H1 (cell line): ENCODE data around the gene GPSM3. TPM values are rescaled to one million over a fixed set of nuclear protein-coding genes. Genes with fewer than 3 reads are reported as not detected.
A peak's percentile ranks its signal among the peaks of the same experiment; 100 is the strongest.

Source experiments
- CTCF ChIA-PET: fragments of 300-600 bp; sonication (Branson Sonifier 250); formaldehyde crosslinking; loops from one replicate; lab custom pipeline; 2021; ENCODE audit not compliant: partially characterized antibody; lab: Charles Lee
- POLR2A ChIA-PET: fragments of 300-600 bp; sonication (Branson Sonifier 250); formaldehyde crosslinking; loops from one replicate; lab custom pipeline; 2021; ENCODE audit warnings: inconsistent platforms; ENCODE audit not compliant: partially characterized antibody; lab: Charles Lee
- DNase-seq, 2 experiments: peaks; one replicate each; pipeline versions ENCODE4 v3.0.0 to v3.0.0-alpha.2; 2010 to 2022; ENCODE audit warnings: low spot score in 2 of 2, low read depth in 1 of 2, mixed read lengths in 1 of 2
- FAIRE-seq: peaks from 2 replicates; lab custom pipeline; 2011; peaks lifted over from hg19 to GRCh38; lab: Jason Lieb, UNC
- H2AFZ ChIP-seq: 2 replicates; pipeline ENCODE4 v1.8.1; 2012; ENCODE audit warnings: low read length, inconsistent platforms
- H2AK5ac ChIP-seq: 2 replicates; pipeline ENCODE4 v1.6.1; 2013; ENCODE audit warnings: low read depth, low read length
- H2BK120ac ChIP-seq: replicated peaks from 2 replicates; pipeline ENCODE3; 2013; ENCODE audit warnings: low read depth, low read length, inconsistent platforms
- H2BK12ac ChIP-seq: 2 replicates; pipeline ENCODE4 v1.6.1; 2013; ENCODE audit warnings: low read depth, low read length
- H2BK15ac ChIP-seq: 2 replicates; pipeline ENCODE4 v1.6.1; 2013; ENCODE audit warnings: low read length
- H2BK20ac ChIP-seq: 2 replicates; pipeline ENCODE4 v1.6.1; 2013; ENCODE audit warnings: low read length
- H2BK5ac ChIP-seq: 2 replicates; pipeline ENCODE4 v1.6.1; 2013; ENCODE audit warnings: low read depth, low read length
- H3K14ac ChIP-seq: 2 replicates; pipeline ENCODE4 v1.6.1; 2013; ENCODE audit warnings: inconsistent platforms; ENCODE audit not compliant: insufficient read length
- H3K18ac ChIP-seq: 2 replicates; pipeline ENCODE4 v1.6.1; 2013; ENCODE audit warnings: low read length; ENCODE audit errors: extremely low read depth
- H3K23ac ChIP-seq: 2 replicates; pipeline ENCODE4 v1.6.1; 2013; ENCODE audit warnings: inconsistent platforms; ENCODE audit not compliant: insufficient read length
- H3K23me2 ChIP-seq: 2 replicates; pipeline ENCODE4 v1.6.1; 2013; ENCODE audit warnings: low read depth, low read length
- H3K27ac ChIP-seq: 2 replicates; pipeline ENCODE4 v1.6.1; 2011; ENCODE audit warnings: low read depth, low read length, inconsistent platforms
- H3K27me3 ChIP-seq, 4 experiments: replicated peaks in 1 of 4; 1 replicate in 1 of 4; 2 replicates in 3 of 4; pipeline versions ENCODE4 v1.6.1 to v1.8.1; 2011 to 2013; ENCODE audit warnings: low read length in 3 of 4, mild to moderate bottlenecking in 3 of 4, inconsistent platforms in 2 of 4, mixed read lengths in 2 of 4, moderate library complexity in 1 of 4; ENCODE audit not compliant: control insufficient read depth in 3 of 4, insufficient read depth in 3 of 4; ENCODE audit errors: extremely low read depth in 1 of 4
- H3K36me3 ChIP-seq, 4 experiments: 2 replicates each; pipeline versions ENCODE4 v1.6.1 to v1.8.1; 2011 to 2013; ENCODE audit warnings: mild to moderate bottlenecking in 4 of 4, low read length in 3 of 4, moderate library complexity in 2 of 4, control low read depth in 1 of 4, inconsistent platforms in 1 of 4; ENCODE audit not compliant: insufficient read depth in 4 of 4, control insufficient read depth in 2 of 4
- H3K4ac ChIP-seq: replicated peaks from 2 replicates; pipeline ENCODE3; 2013; ENCODE audit warnings: low read length, low read depth, mixed read lengths, inconsistent platforms; ENCODE audit not compliant: insufficient read length
- H3K4me1 ChIP-seq, 4 experiments: replicated peaks in 1 of 4; 1 replicate in 1 of 4; 2 replicates in 3 of 4; pipeline versions ENCODE4 v1.6.1 to v1.8.1; 2011 to 2013; ENCODE audit warnings: low read length in 3 of 4, inconsistent platforms in 2 of 4, mixed read lengths in 1 of 4; ENCODE audit not compliant: insufficient read depth in 4 of 4, control insufficient read depth in 3 of 4
- H3K4me2 ChIP-seq, 2 experiments: 2 replicates each; pipeline versions ENCODE4 v1.6.1 to v1.8.1; 2011 to 2013; ENCODE audit warnings: low read depth in 2 of 2, low read length in 2 of 2, control low read depth in 1 of 2, inconsistent platforms in 1 of 2, mild to moderate bottlenecking in 1 of 2; ENCODE audit not compliant: insufficient read depth in 1 of 2
- H3K4me3 ChIP-seq, 4 experiments: fragments of 200-600, 300-600 bp in 1 of 4; sonication (generic), shearing (Covaris generic), sonication (Bioruptor Twin) in 1 of 4; 2 replicates each; pipeline versions ENCODE4 v1.5.1 to v1.8.1; 2011 to 2016; ENCODE audit warnings: low read length in 4 of 4, low read depth in 3 of 4, control low read depth in 2 of 4, inconsistent platforms in 2 of 4, mild to moderate bottlenecking in 2 of 4, mixed read lengths in 1 of 4, moderate library complexity in 1 of 4; ENCODE audit not compliant: insufficient read depth in 2 of 4; ENCODE audit errors: extremely low read depth in 1 of 4
- H3K56ac ChIP-seq: replicated peaks from 2 replicates; pipeline ENCODE3; 2013; ENCODE audit warnings: low read depth, mild to moderate bottlenecking, mixed read lengths, low read length, inconsistent platforms; ENCODE audit not compliant: insufficient read length
- H3K79me1 ChIP-seq: 2 replicates; pipeline ENCODE4 v1.6.1; 2013; ENCODE audit warnings: low read depth, low read length, control low read depth
- H3K79me2 ChIP-seq, 2 experiments: 2 replicates each; pipeline versions ENCODE4 v1.6.1 to v1.8.1; 2012 to 2013; ENCODE audit warnings: low read length in 2 of 2, mild to moderate bottlenecking in 2 of 2, inconsistent platforms in 1 of 2; ENCODE audit not compliant: insufficient read depth in 2 of 2, control insufficient read depth in 1 of 2
- H3K9ac ChIP-seq, 4 experiments: replicated peaks in 1 of 4; 1 replicate in 1 of 4; 2 replicates in 3 of 4; pipeline versions ENCODE4 v1.6.1 to v1.8.1; 2011 to 2013; ENCODE audit warnings: low read depth in 3 of 4, low read length in 3 of 4, control low read depth in 2 of 4, mild to moderate bottlenecking in 2 of 4, moderate library complexity in 2 of 4, inconsistent platforms in 1 of 4; ENCODE audit errors: extremely low read depth in 1 of 4
- H3K9me3 ChIP-seq, 2 experiments: 2 replicates each; pipeline versions ENCODE4 v1.6.1 to v1.8.1; 2012 to 2013; ENCODE audit warnings: mild to moderate bottlenecking in 2 of 2, moderate library complexity in 2 of 2, control low read depth in 1 of 2, inconsistent platforms in 1 of 2, low read depth in 1 of 2, low read length in 1 of 2, mixed read lengths in 1 of 2; ENCODE audit not compliant: insufficient read depth in 2 of 2
- H4K20me1 ChIP-seq, 2 experiments: replicated peaks in 1 of 2; 2 replicates each; pipeline versions ENCODE3 to v1.8.1; 2011 to 2013; ENCODE audit warnings: inconsistent platforms in 2 of 2, low read length in 2 of 2, mild to moderate bottlenecking in 1 of 2; ENCODE audit not compliant: insufficient read depth in 2 of 2, control insufficient read depth in 1 of 2
- H4K5ac ChIP-seq: 2 replicates; pipeline ENCODE4 v1.6.1; 2013; ENCODE audit warnings: low read length, low read depth, mixed read lengths, inconsistent platforms; ENCODE audit not compliant: insufficient read length
- H4K8ac ChIP-seq: 2 replicates; pipeline ENCODE4 v1.8.0; 2013; ENCODE audit warnings: mild to moderate bottlenecking, moderate library complexity, low read length, inconsistent platforms; ENCODE audit not compliant: insufficient read depth; ENCODE audit errors: extremely low read depth
- H4K91ac ChIP-seq: replicated peaks from 2 replicates; pipeline ENCODE3; 2013; ENCODE audit warnings: low read length, mixed read lengths, inconsistent platforms; ENCODE audit not compliant: insufficient read length
- CTCF ChIP-seq, 3 experiments: IDR thresholded peaks; 1 replicate in 2 of 3; 2 replicates in 1 of 3; pipeline versions ENCODE4 v1.5.1 to v1.6.1; 2011; ENCODE audit warnings: low read length in 3 of 3, mild to moderate bottlenecking in 3 of 3, inconsistent platforms in 2 of 3, low read depth in 1 of 3, moderate library complexity in 1 of 3; ENCODE audit not compliant: insufficient read depth in 1 of 3; ENCODE audit errors: control extremely low read depth in 1 of 3
- HDAC2 ChIP-seq, 2 experiments: fragments of 300-600 bp in 1 of 2; sonication (generic) in 1 of 2; IDR thresholded peaks; 2 replicates each; pipeline ENCODE4 v1.6.1; 2011 to 2012; ENCODE audit warnings: low read depth in 2 of 2, low read length in 2 of 2, mild to moderate bottlenecking in 2 of 2, moderate library complexity in 2 of 2, borderline replicate concordance in 1 of 2, inconsistent platforms in 1 of 2
- MAFK ChIP-seq: IDR thresholded peaks from 2 replicates; pipeline ENCODE4 v1.6.1; 2012; ENCODE audit warnings: low read depth, mild to moderate bottlenecking, improper control_type of control experiment, low read length
- RAD21 ChIP-seq, 2 experiments: IDR thresholded peaks in 1 of 2; conservative IDR thresholded peaks in 1 of 2; 2 replicates each; pipeline ENCODE4 v1.6.1; 2011; ENCODE audit warnings: low read depth in 2 of 2, low read length in 2 of 2, improper control_type of control experiment in 1 of 2, inconsistent platforms in 1 of 2, mild to moderate bottlenecking in 1 of 2, moderate library complexity in 1 of 2
- SIN3A ChIP-seq, 2 experiments: IDR thresholded peaks in 1 of 2; conservative IDR thresholded peaks in 1 of 2; 2 replicates each; pipeline ENCODE4 v1.6.1; 2011 to 2012; ENCODE audit warnings: low read length in 2 of 2, improper control_type of control experiment in 1 of 2, low read depth in 1 of 2, mild to moderate bottlenecking in 1 of 2
- SRF ChIP-seq: IDR thresholded peaks from 2 replicates; pipeline ENCODE4 v1.6.1; 2011; ENCODE audit warnings: mild to moderate bottlenecking, low read depth, low read length, moderate library complexity
- WGBS, 2 experiments: shearing (Covaris generic) in 1 of 2; methylation state at CpG; one replicate each; pipeline versions ENCODE4 v1.1.6 to v1.1.7; 2013 to 2015; ENCODE audit warnings: low lambda C conversion rate in 2 of 2, mixed read lengths in 2 of 2, inconsistent platforms in 1 of 2, low coverage in 1 of 2, missing lambda C conversion rate in 1 of 2; ENCODE audit not compliant: insufficient replicate concordance in 2 of 2, insufficient coverage in 1 of 2, insufficient read length in 1 of 2; ENCODE audit errors: extremely low coverage in 1 of 2, missing lambda C conversion rate in 1 of 2; 5-methylcytosine and 5-hydroxymethylcytosine counted together
- polyA plus RNA-seq, 7 experiments: library from polyadenylated mRNA; depleted of rRNA in 3 of 7; stranded (reverse) in 5 of 7; unstranded in 2 of 7; fragments of >200 nt in 5 of 7; fragments of 200-250 nt in 2 of 7; gene quantifications; 1 replicate in 5 of 7; 2 replicates in 1 of 7; 4 replicates in 1 of 7; pipeline versions ENCODE4 v1.2.1 to v1.2.3, GENCODE V29; 2011 to 2013; ENCODE audit warnings: missing spikeins in 2 of 7, mixed read lengths in 2 of 7
- total RNA-seq: library from RNA; stranded (reverse); fragmentation: NEBNext Ultra II Directional; extraction: Animal tissue kit (Norgen Biotek cat#: 25700); gene quantifications from 2 replicates; pipeline ENCODE4 v1.2.1, GENCODE V29; 2021

The GPSM3 gene
- total and polyA plus RNA-seq, 2 of the 8 experiments (the other 6 are each of a cell fraction or from before 2014, with no cell fraction given): 6.6 to 9.8 TPM

DNA sequence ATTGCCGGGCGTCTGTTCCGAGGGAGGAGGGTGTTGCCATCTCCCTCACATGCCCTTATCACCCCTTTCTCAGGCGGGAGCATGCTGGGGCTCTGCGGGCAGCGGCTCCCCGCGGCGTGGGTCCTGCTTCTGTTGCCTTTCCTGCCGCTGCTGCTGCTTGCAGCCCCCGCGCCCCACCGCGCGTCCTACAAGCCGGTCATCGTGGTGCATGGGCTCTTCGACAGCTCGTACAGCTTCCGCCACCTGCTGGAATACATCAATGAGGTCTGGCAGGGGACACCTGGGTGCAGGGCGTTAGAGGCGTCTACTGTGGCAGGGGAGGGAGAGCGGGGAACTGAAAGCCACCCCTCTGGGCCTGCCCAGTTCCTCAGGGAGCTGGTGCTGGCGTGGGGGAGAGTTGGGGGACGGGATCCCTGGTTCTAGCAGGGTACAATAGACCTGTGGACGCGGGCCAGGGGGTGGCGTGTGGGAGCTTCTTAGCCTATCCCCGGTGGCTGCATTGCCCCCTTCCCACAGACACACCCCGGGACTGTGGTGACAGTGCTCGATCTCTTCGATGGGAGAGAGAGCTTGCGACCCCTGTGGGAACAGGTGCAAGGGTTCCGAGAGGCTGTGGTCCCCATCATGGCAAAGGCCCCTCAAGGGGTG lies 37.8 kb downstream of the GPSM3 start:
- Histone ChIP-seq H4K20me1 (no peaks in the 10 kb centered on the region), H4K91ac (no peak overlapping the region), H2AFZ (no peak overlapping the region), H3K9me3 (no peaks in the 10 kb centered on the region), H2BK5ac (peak overlapping the region; percentile 87; the same call in 1 of the 2 replicates), H3K4me1 (peaks cover 7 to 27% (median 14%) of the 10 kb centered on the region in 4 experiments), H2BK12ac (0 out of 2 replicates have a peak overlapping the region, but pooled peaks have one; percentile 39), H3K36me3 (peaks cover 4 to 14% (median 10%) of the 10 kb centered on the region in 4 experiments; a peak in 6 of 8 replicates), H2BK15ac (no peak overlapping the region), H3K23me2 (peaks cover 25% of the 10 kb centered on the region), H2BK120ac (no peak overlapping the region), H4K5ac (no peak overlapping the region), H2AK5ac (no peak overlapping the region), H3K27me3 (peaks cover 4 to 32% (median 30%) of the 10 kb centered on the region in 4 experiments), H3K4me2 (peak overlapping the region; percentile 92 to 94), H3K4ac (no peak overlapping the region), H3K27ac (peak overlapping the region; percentile 70; the same call in 1 of the 2 replicates), H3K56ac (no peak overlapping the region), H3K9ac (peak overlapping the region in 2 of 4 experiments; percentile 80; a peak in 4 of 7 replicates), H4K8ac (peak overlapping the region; percentile 84; the same call in 1 of the 2 replicates), H2BK20ac (no peak overlapping the region), H3K79me2 (peaks cover 0 to 5% of the 10 kb centered on the region in 2 experiments; a peak in 1 of 4 replicates), H3K4me3 (peak overlapping the region; percentile 77 to 98 (median 92)), H3K79me1 (0 out of 2 replicates have a peak, but pooled peaks cover 3% of the 10 kb centered on the region), H3K14ac (no peak overlapping the region), H3K23ac (no peak overlapping the region), H3K18ac (peak overlapping the region; percentile 60; the same call in 1 of the 2 replicates)
- WGBS, 2 experiments: 15% methylated on average over 32 of the region's 34 CpGs; no CpG with 5 or more reads in 1 of the 2 experiments
- CTCF ChIA-PET: interaction anchor here (0.6 to 1.3 kb wide), 13 partner anchors 9 to 106 kb away, joined by 3 to 16 read pairs (median 4); partner anchors contain the start of genes ATF6B, EGFL8 and FKBPL
- FAIRE-seq: no peak
- TF ChIP-seq HDAC2 (IDR thresholded peaks at IDR 0.05; ENCODE audit: borderline replicate concordance in 1 of 2, low read depth in 2 of 2, low read length in 2 of 2) (peak in 1 of 2 experiments; percentile 24; a peak in 1 of 4 replicates), CTCF (IDR thresholded peaks at IDR 0.05; ENCODE audit: control extremely low read depth in 1 of 3, insufficient read depth in 1 of 3, low read depth in 1 of 3, low read length in 3 of 3) (peak in 2 of 3 experiments; percentile 62 to 70; a peak in 3 of 4 replicates), SRF (no peak), SIN3A (conservative IDR thresholded peaks at IDR 0.05 in 1 of 2, IDR thresholded peaks at IDR 0.05 in 1 of 2; ENCODE audit: low read depth in 1 of 2, low read length in 2 of 2) (peak in 1 of 2 experiments; percentile 12; a peak in 1 of 4 replicates), MAFK (no peak), RAD21 (IDR thresholded peaks at IDR 0.05 in 1 of 2, conservative IDR thresholded peaks at IDR 0.05 in 1 of 2; ENCODE audit: low read depth in 2 of 2, low read length in 2 of 2) (peak; percentile 66 to 71)
- POLR2A ChIA-PET: interaction anchor here (0.8 to 1.2 kb wide), 10 partner anchors 8 to 105 kb away, joined by 3 to 7 read pairs (median 3); partner anchors contain the start of genes AGPAT1, EGFL8 and PBX2
- peak in 1 of 2 experiments; percentile 71 for DNase-seq
